Astrocyte (in vitro differentiated cells and primary cell): ENCODE measurements around the gene TRIM10.

Experiments used
- EZH2 ChIP-seq: IDR thresholded peaks from 2 replicates; pipeline ENCODE4 v1.6.1; 2012; ENCODE audit warnings: mild to moderate bottlenecking, low read length, inconsistent platforms; ENCODE audit not compliant: insufficient read depth
- TF ChIP-seq, protein P1 (sequence below): IDR thresholded peaks from 2 replicates; pipeline ENCODE4 v1.5.1; 2011; ENCODE audit warnings: low read depth, mild to moderate bottlenecking, inconsistent platforms, low read length, moderate library complexity; ENCODE audit not compliant: insufficient read depth

GRCh38 chr6:30150671-30151395, 10.2 kb downstream of the TRIM10 start:
- TF ChIP-seq, protein P1, sequence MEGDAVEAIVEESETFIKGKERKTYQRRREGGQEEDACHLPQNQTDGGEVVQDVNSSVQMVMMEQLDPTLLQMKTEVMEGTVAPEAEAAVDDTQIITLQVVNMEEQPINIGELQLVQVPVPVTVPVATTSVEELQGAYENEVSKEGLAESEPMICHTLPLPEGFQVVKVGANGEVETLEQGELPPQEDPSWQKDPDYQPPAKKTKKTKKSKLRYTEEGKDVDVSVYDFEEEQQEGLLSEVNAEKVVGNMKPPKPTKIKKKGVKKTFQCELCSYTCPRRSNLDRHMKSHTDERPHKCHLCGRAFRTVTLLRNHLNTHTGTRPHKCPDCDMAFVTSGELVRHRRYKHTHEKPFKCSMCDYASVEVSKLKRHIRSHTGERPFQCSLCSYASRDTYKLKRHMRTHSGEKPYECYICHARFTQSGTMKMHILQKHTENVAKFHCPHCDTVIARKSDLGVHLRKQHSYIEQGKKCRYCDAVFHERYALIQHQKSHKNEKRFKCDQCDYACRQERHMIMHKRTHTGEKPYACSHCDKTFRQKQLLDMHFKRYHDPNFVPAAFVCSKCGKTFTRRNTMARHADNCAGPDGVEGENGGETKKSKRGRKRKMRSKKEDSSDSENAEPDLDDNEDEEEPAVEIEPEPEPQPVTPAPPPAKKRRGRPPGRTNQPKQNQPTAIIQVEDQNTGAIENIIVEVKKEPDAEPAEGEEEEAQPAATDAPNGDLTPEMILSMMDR = no peak
- no peak for TF ChIP-seq EZH2
